ENCODE data around the gene DHH. TPM values are rescaled to one million over a fixed set of nuclear protein-coding genes. Genes with fewer than 3 reads are reported as not detected.

DHH gene
- total and polyA plus RNA-seq, 10 of the 15 experiments (the other 5 are each of a cell fraction or from before 2014, with no cell fraction given), result 0.01 TPM; not detected in 9

GRCh38 chr12:49088150-49088931 lies 6.3 kb downstream of the DHH start (continued):
- TF ChIP-seq CTCF (IDR thresholded peaks at IDR 0.05 in 2 of 3, conservative IDR thresholded peaks at IDR 0.05 in 1 of 3; ENCODE audit: control insufficient read depth in 2 of 3, extremely low read depth in 1 of 3, insufficient read depth in 1 of 3, low read depth in 3 of 3, low read length in 3 of 3), result peak; percentile 92 to 95 (median 94)

- in situ Hi-C loops (cut with MboI) (no loop called here), intact Hi-C loops (cut with micrococcal nuclease; ENCODE audit: unreplicated experiment) (no loop called here)
- Histone ChIP-seq H3K4me3 (no peak overlapping the region), H3K9me3 (replicated peaks; ENCODE audit: control insufficient read depth, insufficient read depth, low read length) (no peaks in the 10 kb centered on the region), H3K36me3 (ENCODE audit: control insufficient read depth in 2 of 2, insufficient read depth in 2 of 2, low read length in 1 of 2) (no peaks in the 10 kb centered on the region), H4K20me1 (ENCODE audit: control insufficient read depth, insufficient read depth) (no peaks in the 10 kb centered on the region), H3K79me2 (ENCODE audit: control insufficient read depth, insufficient read depth, low read length) (no peaks in the 10 kb centered on the region), H3K4me1 (ENCODE audit: control insufficient read depth, insufficient read depth, low read length) (no peaks in the 10 kb centered on the region; the same call in 1 of the 2 replicates), H3K27ac (ENCODE audit: control insufficient read depth, insufficient read depth) (no peak overlapping the region), H2AFZ (ENCODE audit: control insufficient read depth, low read depth, low read length) (no peak overlapping the region), H3K9ac (ENCODE audit: control insufficient read depth, insufficient read depth, low read length) (no peak overlapping the region), H3K27me3 (replicated peaks in 1 of 2; ENCODE audit: control insufficient read depth in 2 of 2, insufficient read depth in 2 of 2, low read length in 1 of 2) (peaks cover 15 to 23% of the 10 kb centered on the region in 2 experiments; a peak in 3 of 4 replicates), H3K4me2 (ENCODE audit: control insufficient read depth, insufficient read depth) (no peak overlapping the region)
- BruUV-seq (replicated peaks), result no TSS peak
- ChIA-PET CTCF (interaction anchor here (0.8 to 7.0 kb wide), 9 partner anchors 8 to 156 kb away, joined by 3 to 254 read pairs (median 5); partner anchors contain the start of genes LMBR1L, RHEBL1 and TUBA1B), SMC1A (ENCODE audit: uncharacterized antibody, unreplicated experiment) (interaction anchor here (0.8 to 6.1 kb wide), 7 partner anchors 11 to 155 kb away, joined by 3 to 82 read pairs (median 3); partner anchors contain the start of gene RHEBL1), RAD21 (ENCODE audit: unreplicated experiment) (interaction anchor here (0.9 to 4.4 kb wide), 5 partner anchors 10 to 149 kb away, joined by 4 to 39 read pairs (median 11); no protein-coding TSS in a partner anchor), POLR2A (interaction anchor here (1.0 to 1.4 kb wide), 3 partner anchors 8 to 27 kb away, joined by 3 to 6 read pairs (median 3); partner anchors contain the start of gene DHH)
- 63% methylated on average over 3 of the region's 3 CpGs for WGBS (ENCODE audit: insufficient coverage, insufficient replicate concordance, low lambda C conversion rate, missing lambda C conversion rate)
- DNase-seq (ENCODE audit: low read depth, low spot score) (no peak), ATAC-seq (no peak), FAIRE-seq (no peak)
- no peak for TF ChIP-seq TCF7 (IDR thresholded peaks at IDR 0.05; ENCODE audit: borderline replicate concordance)
- no peak for TF ChIP-seq CBX5 (IDR thresholded peaks at IDR 0.05; ENCODE audit: low read depth)
- TF ChIP-seq CEBPZ (IDR thresholded peaks at IDR 0.05; ENCODE audit: low read depth, low read length), result no peak
- no peak for TF ChIP-seq IRF3 (IDR thresholded peaks at IDR 0.05)
- TF ChIP-seq ZBTB11 (CRISPR knock-in tag; IDR thresholded peaks at IDR 0.05), result no peak
- TF ChIP-seq HDGF (IDR thresholded peaks at IDR 0.05), result no peak
Measured at GRCh38 chr12:49086116-49086515, 8.5 kb downstream of the DHH start.
